GM21447 (cell line): Measurements from ENCODE around the gene DIABLO.
A peak's percentile ranks its signal among the peaks of the same experiment; 100 is the strongest.
"Not testable (repeated sequence)": the region's sequence is repeated elsewhere in the genome, so short reads cannot be mapped to it uniquely, and the experiment has no call there.

ENCODE experiments used
- ATAC-seq: cut with Tn5 transposase; IDR thresholded peaks from one replicate; pipeline ENCODE4 v1.9.1; 2021; ENCODE audit not compliant: unreplicated experiment

The DIABLO gene

GRCh38 chr12:122225683-122226365 is at the start of gene DIABLO:
DIABLO (minus strand) TSS chr12:122226052; CDS start chr12:122226014, 38 bp downstream.
- ATAC-seq, result peak; percentile 92

GRCh38 chr12:122275459-122275858 is 49.6 kb upstream of the DIABLO start:
- no peak for ATAC-seq

GRCh38 chr12:122266230-122266901 is 40.5 kb upstream of the DIABLO start, which contains the start of gene VPS33A:
VPS33A (minus strand) TSS chr12:122266494; CDS start chr12:122266408, 86 bp downstream.
- peak; percentile 89 for ATAC-seq

- peak; percentile 33 for ATAC-seq
These were observed 40.0 kb upstream of the DIABLO start for GRCh38 chr12:122265886-122266229.

- no peak for ATAC-seq
These were observed 39.6 kb upstream of the DIABLO start for GRCh38 chr12:122265476-122265875.

- not testable (repeated sequence) for ATAC-seq
These were observed 34.9 kb upstream of the DIABLO start for GRCh38 chr12:122260735-122261134.

- not testable (repeated sequence) for ATAC-seq
These were observed 33.1 kb upstream of the DIABLO start for GRCh38 chr12:122258939-122259338.

GRCh38 chr12:122258462-122258861 is 32.6 kb upstream of the DIABLO start:
- not testable (repeated sequence) for ATAC-seq

GRCh38 chr12:122250536-122250935 is 24.7 kb upstream of the DIABLO start:
- ATAC-seq, result no peak

GRCh38 chr12:122250047-122250446 is 24.2 kb upstream of the DIABLO start:
- ATAC-seq, result no peak

- no peak for ATAC-seq
These were observed 19.7 kb upstream of the DIABLO start for GRCh38 chr12:122245553-122245952.

- ATAC-seq, result no peak
These were observed 18.9 kb upstream of the DIABLO start for GRCh38 chr12:122244565-122245371.

- no peak for ATAC-seq
These were observed 18.1 kb upstream of the DIABLO start for GRCh38 chr12:122243965-122244364.

- ATAC-seq, result no peak
These were observed 13.0 kb upstream of the DIABLO start for GRCh38 chr12:122238861-122239260.

GRCh38 chr12:122235741-122236140 is 9.9 kb upstream of the DIABLO start:
- ATAC-seq, result no peak

GRCh38 chr12:122232691-122233090 is 6.8 kb upstream of the DIABLO start:
- no peak for ATAC-seq

GRCh38 chr12:122230798-122231197 is 4.9 kb upstream of the DIABLO start:
- no peak for ATAC-seq

- no peak for ATAC-seq
These were observed 2.2 kb upstream of the DIABLO start for GRCh38 chr12:122228092-122228491.

- no peak for ATAC-seq
These were observed 1.5 kb upstream of the DIABLO start for GRCh38 chr12:122227341-122227740.

- ATAC-seq, result no peak
These were observed 694 bp upstream of the DIABLO start for GRCh38 chr12:122226366-122227125.

- no peak for ATAC-seq
These were observed 9.4 kb downstream of the DIABLO start for GRCh38 chr12:122216445-122216844.
